ENCODE measurements around the gene C1QL4.
"Not testable (repeated sequence)": the region's sequence is repeated elsewhere in the genome, so short reads cannot be mapped to it uniquely, and the experiment has no call there.

C1QL4 gene

GRCh38 chr12:49333778-49334177 is 3.2 kb downstream of the C1QL4 start:
- DNase-seq (ENCODE audit: low read depth): not testable (repeated sequence)

- DNase-seq (ENCODE audit: low read depth): no peak
Observed at GRCh38 chr12:49332891-49333371, 4.1 kb downstream of the C1QL4 start.

- DNase-seq (ENCODE audit: low read depth): no peak
Observed at GRCh38 chr12:49332441-49332861, 4.5 kb downstream of the C1QL4 start.

- no peak for DNase-seq (ENCODE audit: low read depth)
Observed at GRCh38 chr12:49331380-49332222, 5.4 kb downstream of the C1QL4 start.

- DNase-seq (ENCODE audit: low read depth): no peak
Observed at GRCh38 chr12:49330631-49331379, 6.2 kb downstream of the C1QL4 start.

GRCh38 chr12:49330032-49330619 is 6.9 kb downstream of the C1QL4 start:
- DNase-seq (ENCODE audit: low read depth): no peak

GRCh38 chr12:49328816-49329215 is 8.2 kb downstream of the C1QL4 start:
- DNase-seq (ENCODE audit: low read depth): no peak

GRCh38 chr12:49327887-49328286 is 9.1 kb downstream of the C1QL4 start:
- no peak for DNase-seq (ENCODE audit: low read depth)

GRCh38 chr12:49327368-49327767 is 9.6 kb downstream of the C1QL4 start:
- DNase-seq (ENCODE audit: low read depth): no peak

- DNase-seq (ENCODE audit: low read depth): no peak
Observed at GRCh38 chr12:49325606-49326005, 11.4 kb downstream of the C1QL4 start.

GRCh38 chr12:49323524-49324097 is 13.4 kb downstream of the C1QL4 start:
- DNase-seq (ENCODE audit: low read depth): no peak

GRCh38 chr12:49322708-49323523 is 14.1 kb downstream of the C1QL4 start, which contains the start of gene TROAP:
TROAP (plus strand) TSS chr12:49323255; CDS start chr12:49323609, 354 bp downstream.
- peak; percentile 95 for DNase-seq (ENCODE audit: low read depth)

GRCh38 chr12:49322367-49322707 is 14.7 kb downstream of the C1QL4 start:
- DNase-seq (ENCODE audit: low read depth): no peak

GRCh38 chr12:49320411-49321103 is 16.4 kb downstream of the C1QL4 start:
- DNase-seq (ENCODE audit: low read depth): not testable (repeated sequence)

GRCh38 chr12:49317118-49317517 is 19.9 kb downstream of the C1QL4 start:
- DNase-seq (ENCODE audit: low read depth): not testable (repeated sequence)

GRCh38 chr12:49314811-49315210 is 22.2 kb downstream of the C1QL4 start:
- DNase-seq (ENCODE audit: low read depth): no peak

GRCh38 chr12:49310451-49311000 is 26.5 kb downstream of the C1QL4 start:
- DNase-seq (ENCODE audit: low read depth): not testable (repeated sequence)

GRCh38 chr12:49309386-49309785 is 27.6 kb downstream of the C1QL4 start:
- no peak for DNase-seq (ENCODE audit: low read depth)

- DNase-seq (ENCODE audit: low read depth): no peak
Observed at GRCh38 chr12:49305762-49306510, 31.1 kb downstream of the C1QL4 start.

GRCh38 chr12:49304161-49304560 is 32.8 kb downstream of the C1QL4 start:
- no peak for DNase-seq (ENCODE audit: low read depth)
